GM23338 (cell line): ENCODE results near the gene VPS8. TPM values are rescaled to one million over a fixed set of nuclear protein-coding genes. Genes with fewer than 3 reads are reported as not detected.

ENCODE experiments used
- ATAC-seq: fragments of 200-7000 bp; cut with Tn5 transposase; 3 replicates; pipeline ENCODE4 v1.9.1; 2020
- DNase-seq: peaks from one replicate; pipeline ENCODE4 v3.0.0-alpha.2; 2015; ENCODE audit warnings: low spot score
- H2AFZ ChIP-seq: fragments of 200-600 bp; sonication (generic); 2 replicates; pipeline ENCODE4 v1.8.0; 2016; ENCODE audit warnings: antibody characterized with exemption, mild to moderate bottlenecking, moderate library complexity
- H3F3A ChIP-seq: fragments of 200-600 bp; sonication (generic); replicated peaks from 2 replicates; pipeline ENCODE4 v1.8.0; 2017; ENCODE audit warnings: antibody characterized with exemption, mixed run types, low read depth
- H3K27ac ChIP-seq: fragments of 200-600 bp; sonication (generic); 2 replicates; pipeline ENCODE4 v1.6.1; 2016; ENCODE audit warnings: low read depth
- H3K27me3 ChIP-seq: fragments of 200-600 bp; sonication (generic); 2 replicates; pipeline ENCODE4 v1.8.0; 2016; ENCODE audit warnings: mild to moderate bottlenecking, mixed run types, moderate library complexity; ENCODE audit not compliant: insufficient read depth
- H3K36me3 ChIP-seq: fragments of 200-600 bp; sonication (generic); 2 replicates; pipeline ENCODE4 v1.8.0; 2016; ENCODE audit warnings: mild to moderate bottlenecking; ENCODE audit not compliant: insufficient read depth
- H3K4me1 ChIP-seq: fragments of 200-600 bp; sonication (generic); 2 replicates; pipeline ENCODE4 v1.8.0; 2016; ENCODE audit warnings: mild to moderate bottlenecking, moderate library complexity; ENCODE audit not compliant: insufficient read depth
- H3K4me2 ChIP-seq: fragments of 200-600 bp; sonication (generic); 2 replicates; pipeline ENCODE4 v1.7.1; 2017; ENCODE audit warnings: mixed run types
- H3K4me3 ChIP-seq: fragments of 200-600 bp; sonication (generic); 2 replicates; pipeline ENCODE4 v1.6.1; 2016; ENCODE audit warnings: mixed run types
- H3K79me2 ChIP-seq: fragments of 200-600 bp; sonication (generic); replicated peaks from 2 replicates; pipeline ENCODE4 v1.8.0; 2017; ENCODE audit warnings: mild to moderate bottlenecking; ENCODE audit not compliant: insufficient read depth
- H3K9me2 ChIP-seq: fragments of 200-600 bp; sonication (generic); 2 replicates; pipeline ENCODE4 v1.8.0; 2017; ENCODE audit not compliant: insufficient read depth
- H4K20me1 ChIP-seq: fragments of 200-600 bp; sonication (generic); replicated peaks from 2 replicates; pipeline ENCODE4 v1.8.0; 2017; ENCODE audit warnings: mild to moderate bottlenecking; ENCODE audit not compliant: insufficient read depth
- H3K27ac Mint-ChIP-seq: 2 replicates; pipeline ENCODE4 v1.8.0; 2020; ENCODE audit warnings: inconsistent platforms, mild to moderate bottlenecking, moderate library complexity, mixed read lengths
- H3K27me3 Mint-ChIP-seq: 3 replicates; pipeline ENCODE4 v1.8.0; 2022; ENCODE audit warnings: low read depth, mild to moderate bottlenecking, moderate library complexity, mixed read lengths, inconsistent platforms; ENCODE audit not compliant: insufficient read depth, poor library complexity
- H3K36me3 Mint-ChIP-seq: 3 replicates; pipeline ENCODE4 v1.8.0; 2021; ENCODE audit warnings: low read depth, mild to moderate bottlenecking, inconsistent platforms, moderate library complexity, mixed read lengths
- H3K4me1 Mint-ChIP-seq: 3 replicates; pipeline ENCODE4 v1.8.0; 2020; ENCODE audit warnings: mild to moderate bottlenecking, inconsistent platforms, mixed read lengths
- H3K4me3 Mint-ChIP-seq: 3 replicates; pipeline ENCODE4 v1.8.0; 2021; ENCODE audit warnings: moderate library complexity, mild to moderate bottlenecking, inconsistent platforms, mixed read lengths
- H3K9me3 Mint-ChIP-seq: 3 replicates; pipeline ENCODE4 v1.8.0; 2020; ENCODE audit warnings: moderate library complexity, mild to moderate bottlenecking, inconsistent platforms, mixed read lengths
- CREB1 ChIP-seq: fragments of 250-450 bp; sonication (Bioruptor Pico); IDR thresholded peaks from 2 replicates; pipeline ENCODE4 v1.5.0; 2020; ENCODE audit warnings: low read depth, mild to moderate bottlenecking, moderate library complexity
- CTCF ChIP-seq, 2 experiments: fragments of 200-600 bp in 1 of 2; sonication (generic) in 1 of 2; conservative IDR thresholded peaks; 2 replicates each; pipeline versions ENCODE4 v1.5.1 to v1.6.1; 2016 to 2017; ENCODE audit warnings: antibody characterized with exemption in 2 of 2, low read depth in 2 of 2, mild to moderate bottlenecking in 2 of 2, moderate library complexity in 1 of 2
- EZH2 ChIP-seq: fragments of 200-600 bp; sonication (generic); IDR thresholded peaks from one replicate; pipeline ENCODE4 v1.8.0; 2017; ENCODE audit warnings: antibody characterized with exemption, mild to moderate bottlenecking, low read depth; ENCODE audit not compliant: unreplicated experiment
- JUNB ChIP-seq: IDR thresholded peaks from one replicate; pipeline ENCODE4 v1.6.1; 2016; ENCODE audit warnings: antibody characterized with exemption; ENCODE audit not compliant: unreplicated experiment
- NANOG ChIP-seq: IDR thresholded peaks from 2 replicates; pipeline ENCODE4 v1.6.1; 2016; ENCODE audit warnings: antibody characterized with exemption, borderline replicate concordance
- POLR2AphosphoS5 ChIP-seq: IDR thresholded peaks from 2 replicates; pipeline ENCODE4 v1.6.1; 2016; ENCODE audit warnings: antibody characterized with exemption, low read depth
- REST ChIP-seq: IDR thresholded peaks from one replicate; pipeline ENCODE4 v1.6.1; 2018; ENCODE audit warnings: antibody characterized with exemption; ENCODE audit not compliant: unreplicated experiment
- STAT1 ChIP-seq: IDR thresholded peaks from one replicate; pipeline ENCODE4 v1.6.1; 2016; ENCODE audit warnings: antibody characterized with exemption; ENCODE audit not compliant: unreplicated experiment
- ZNF114 ChIP-seq: fragments of 250-450 bp; sonication (Bioruptor Pico); IDR thresholded peaks from 2 replicates; pipeline ENCODE4 v1.5.0; 2020; ENCODE audit warnings: mild to moderate bottlenecking, moderate library complexity
- ZNF331 ChIP-seq: fragments of 250-450 bp; sonication (Bioruptor Pico); IDR thresholded peaks from 2 replicates; pipeline ENCODE4 v1.5.0; 2020; ENCODE audit warnings: low read depth, mild to moderate bottlenecking, moderate library complexity
- ZNF462 ChIP-seq: fragments of 250-450 bp; sonication (Bioruptor Pico); IDR thresholded peaks from 2 replicates; pipeline ENCODE4 v1.5.0; 2020; ENCODE audit warnings: mild to moderate bottlenecking, moderate library complexity
- polyA plus RNA-seq: library from polyadenylated mRNA; unstranded; fragments of >200 nt; fragmentation: Nextera tagmentation; extraction: Ambion mirVana; gene quantifications from 2 replicates; pipeline ENCODE4 v1.2.1, GENCODE V29; 2016
- total RNA-seq: library from RNA; depleted of rRNA; stranded (reverse); fragments of >200 nt; shearing (Covaris generic); gene quantifications from 2 replicates; pipeline ENCODE4 v1.2.3, GENCODE V29; 2014

Gene VPS8
- total and polyA plus RNA-seq, 2 experiments from 2014 or later: 17.3 to 45.5 TPM

GRCh38 chr3:184842433-184842832 lies 30.5 kb downstream of the VPS8 start (continued):
- TF ChIP-seq ZNF462 (CRISPR knock-in tag) (no peak), ZNF331 (no peak), POLR2AphosphoS5 (no peak), STAT1 (no peak), CTCF (conservative IDR thresholded peaks at IDR 0.05; ENCODE audit: low read depth in 2 of 2) (no peak), NANOG (no peak), ZNF114 (CRISPR knock-in tag) (no peak), JUNB (no peak), CREB1 (CRISPR knock-in tag) (no peak), EZH2 (no peak)

- Mint-ChIP-seq H3K9me3 (no peaks in the 10 kb centered on the region), H3K27ac (no peak overlapping the region), H3K36me3 (no peaks in the 10 kb centered on the region), H3K27me3 (no peaks in the 10 kb centered on the region), H3K4me3 (no peak overlapping the region), H3K4me1 (no peaks in the 10 kb centered on the region)
- Histone ChIP-seq H4K20me1 (no peaks in the 10 kb centered on the region), H3K36me3 (no peaks in the 10 kb centered on the region), H3K27ac (no peak overlapping the region), H2AFZ (no peak overlapping the region), H3F3A (no peaks in the 10 kb centered on the region), H3K9me2 (no peaks in the 10 kb centered on the region), H3K4me1 (no peaks in the 10 kb centered on the region), H3K79me2 (no peaks in the 10 kb centered on the region), H3K27me3 (no peaks in the 10 kb centered on the region), H3K4me2 (no peak overlapping the region), H3K4me3 (no peak overlapping the region)
- ATAC-seq (no peak), DNase-seq (no peak)
- no peak for TF ChIP-seq CTCF (conservative IDR thresholded peaks at IDR 0.05; ENCODE audit: low read depth in 2 of 2)
- no peak for TF ChIP-seq REST
- TF ChIP-seq POLR2AphosphoS5: no peak
- TF ChIP-seq ZNF331: no peak
- TF ChIP-seq EZH2: no peak
- no peak for TF ChIP-seq NANOG
- no peak for TF ChIP-seq JUNB
- TF ChIP-seq STAT1: no peak
Observed at GRCh38 chr3:184845819-184846218, 33.9 kb downstream of the VPS8 start.
